ENCODE data around the gene ASH1L. TPM values are rescaled to one million over a fixed set of nuclear protein-coding genes. Genes with fewer than 3 reads are reported as not detected.
"Not testable (repeated sequence)": the region's sequence is repeated elsewhere in the genome, so short reads cannot be mapped to it uniquely, and the experiment has no call there.

The ASH1L gene
- total RNA-seq: 44.8 and 45.2 TPM in 2 replicates

GRCh38 chr1:155562581-155563376, at the start of gene ASH1L:
Gene ASH1L (minus strand): TSS chr1:155562803. CDS start chr1:155521519, 41,284 bp downstream.
- intact Hi-C loops (cut with micrococcal nuclease): loop anchor here (2.0 to 10.0 kb wide), 4 partner anchors 26 to 288 kb away; partner anchors contain the start of genes CLK2, DAP3, HCN3 and YY1AP1

- intact Hi-C loops (cut with micrococcal nuclease): not testable (repeated sequence)
Measured at GRCh38 chr1:155610257-155610647, 47.6 kb upstream of the ASH1L start.

GRCh38 chr1:155609515-155610256, 47.1 kb upstream of the ASH1L start, which contains the start of gene MSTO1:
Gene MSTO1 (plus strand): TSS chr1:155610218. CDS start chr1:155610249, 31 bp downstream.
- intact Hi-C loops (cut with micrococcal nuclease): no loop called here

- intact Hi-C loops (cut with micrococcal nuclease): no loop called here
Measured at GRCh38 chr1:155608888-155609225, 46.3 kb upstream of the ASH1L start.

- intact Hi-C loops (cut with micrococcal nuclease): no loop called here
Measured at GRCh38 chr1:155607708-155608107, 45.1 kb upstream of the ASH1L start.

GRCh38 chr1:155599828-155600572, 37.4 kb upstream of the ASH1L start:
- intact Hi-C loops (cut with micrococcal nuclease): not testable (repeated sequence)

GRCh38 chr1:155598842-155599331, 36.3 kb upstream of the ASH1L start:
- intact Hi-C loops (cut with micrococcal nuclease): no loop called here

- intact Hi-C loops (cut with micrococcal nuclease): no loop called here
Measured at GRCh38 chr1:155596864-155597263, 34.3 kb upstream of the ASH1L start.

- intact Hi-C loops (cut with micrococcal nuclease): not testable (repeated sequence)
Measured at GRCh38 chr1:155595877-155596474, 33.4 kb upstream of the ASH1L start.

GRCh38 chr1:155591770-155592169, 29.2 kb upstream of the ASH1L start:
- intact Hi-C loops (cut with micrococcal nuclease): loop anchor here (1.0 kb wide), 1 partner anchor 341 kb away; no protein-coding TSS in a partner anchor

GRCh38 chr1:155590516-155591247, 28.1 kb upstream of the ASH1L start:
- intact Hi-C loops (cut with micrococcal nuclease): not testable (repeated sequence)

- intact Hi-C loops (cut with micrococcal nuclease): not testable (repeated sequence)
Measured at GRCh38 chr1:155589282-155589681, 26.7 kb upstream of the ASH1L start.

- intact Hi-C loops (cut with micrococcal nuclease): not testable (repeated sequence)
Measured at GRCh38 chr1:155583846-155584245, 21.2 kb upstream of the ASH1L start.

GRCh38 chr1:155575608-155576007, 13.0 kb upstream of the ASH1L start:
- intact Hi-C loops (cut with micrococcal nuclease): not testable (repeated sequence)

GRCh38 chr1:155574077-155574476, 11.5 kb upstream of the ASH1L start:
- intact Hi-C loops (cut with micrococcal nuclease): no loop called here

- intact Hi-C loops (cut with micrococcal nuclease): no loop called here
Measured at GRCh38 chr1:155570593-155570990, 8.0 kb upstream of the ASH1L start.

GRCh38 chr1:155569988-155570592, 7.5 kb upstream of the ASH1L start:
- intact Hi-C loops (cut with micrococcal nuclease): loop anchor here (10.0 kb wide), 1 partner anchor 295 kb away; the partner anchor contains the start of genes CLK2 and HCN3

GRCh38 chr1:155563377-155564022, 897 bp upstream of the ASH1L start:
- intact Hi-C loops (cut with micrococcal nuclease): loop anchor here (2.0 to 10.0 kb wide), 4 partner anchors 27 to 289 kb away; partner anchors contain the start of genes CLK2, DAP3, HCN3 and YY1AP1

Measured in T-helper 2 cell treated with Interferon-gamma antibody and Interleukin-4, amounts not matched to agents 100 ng/mL and 5 ng/mL, for 36 hours (primary cell).